Measurements from ENCODE around the gene ATOSB.
A peak's percentile ranks its signal among the peaks of the same experiment; 100 is the strongest.

ATOSB gene

GRCh38 chr9:35112257-35113020, 3.2 kb downstream of the ATOSB start:
- Histone ChIP-seq H3K9ac (ENCODE audit: low read depth, low read length) (no peak overlapping the region), H3K27ac (ENCODE audit: low read depth, low read length) (peak overlapping the region; percentile 9; the same call in 1 of the 2 replicates)
- WGBS, result 79% methylated on average over 3 of the region's 3 CpGs

GRCh38 chr9:35111001-35111933, 4.4 kb downstream of the ATOSB start:
- H3K4me1 ChIP-seq (ENCODE audit: insufficient read depth, low read length), result peaks cover 32% of the 10 kb centered on the region
- peak overlapping the region; percentile 6; the same call in 1 of the 2 replicates for H3K27ac ChIP-seq (ENCODE audit: low read depth, low read length)
- no peaks in the 10 kb centered on the region for H3K9me3 ChIP-seq (ENCODE audit: insufficient read depth, low read depth, low read length)
- H3K4me3 ChIP-seq (ENCODE audit: low read length), result peak overlapping the region; percentile 86
- H3K27me3 ChIP-seq (ENCODE audit: insufficient read depth, low read length), result no peaks in the 10 kb centered on the region
- WGBS, result under 1% methylated on average over 56 of the region's 57 CpGs
- peak overlapping the region; percentile 57 for H3K9ac ChIP-seq (ENCODE audit: low read depth, low read length)
- peaks cover 6% of the 10 kb centered on the region; the same call in 1 of the 2 replicates for H3K36me3 ChIP-seq (ENCODE audit: insufficient read depth, low read length)

More at GRCh38 chr9:35112257-35113020, 3.2 kb downstream of the ATOSB start:
- H3K4me1 ChIP-seq (ENCODE audit: insufficient read depth, low read length), result peaks cover 35% of the 10 kb centered on the region
- no peaks in the 10 kb centered on the region; the same call in 1 of the 2 replicates for H3K36me3 ChIP-seq (ENCODE audit: insufficient read depth, low read length)
- H3K9me3 ChIP-seq (ENCODE audit: insufficient read depth, low read depth, low read length), result no peaks in the 10 kb centered on the region
- peak overlapping the region; percentile 37 for H3K4me3 ChIP-seq (ENCODE audit: low read length)
- no peaks in the 10 kb centered on the region for H3K27me3 ChIP-seq (ENCODE audit: insufficient read depth, low read length)

GRCh38 chr9:35110327-35110761, 5.3 kb downstream of the ATOSB start:
- H3K27ac ChIP-seq (ENCODE audit: low read depth, low read length), result no peak overlapping the region
- 65% methylated on average over 3 of the region's 3 CpGs for WGBS

GRCh38 chr9:35108946-35109575, 6.6 kb downstream of the ATOSB start:
- Histone ChIP-seq H3K4me3 (ENCODE audit: low read length) (no peak overlapping the region), H3K4me1 (ENCODE audit: insufficient read depth, low read length) (peaks cover 26% of the 10 kb centered on the region; the same call in 1 of the 2 replicates), H3K9ac (ENCODE audit: low read depth, low read length) (no peak overlapping the region), H3K27ac (ENCODE audit: low read depth, low read length) (no peak overlapping the region), H3K27me3 (ENCODE audit: insufficient read depth, low read length) (no peaks in the 10 kb centered on the region), H3K36me3 (ENCODE audit: insufficient read depth, low read length) (peaks cover 21% of the 10 kb centered on the region), H3K9me3 (ENCODE audit: insufficient read depth, low read depth, low read length) (no peaks in the 10 kb centered on the region)
- 76% methylated on average over 7 of the region's 8 CpGs for WGBS

More at GRCh38 chr9:35110327-35110761, 5.3 kb downstream of the ATOSB start:
- Histone ChIP-seq H3K27me3 (ENCODE audit: insufficient read depth, low read length) (no peaks in the 10 kb centered on the region), H3K9me3 (ENCODE audit: insufficient read depth, low read depth, low read length) (no peaks in the 10 kb centered on the region), H3K4me1 (ENCODE audit: insufficient read depth, low read length) (peaks cover 32% of the 10 kb centered on the region), H3K9ac (ENCODE audit: low read depth, low read length) (no peak overlapping the region), H3K4me3 (ENCODE audit: low read length) (peak overlapping the region; percentile 86), H3K36me3 (ENCODE audit: insufficient read depth, low read length) (peaks cover 15% of the 10 kb centered on the region)

GRCh38 chr9:35108461-35108860, 7.2 kb downstream of the ATOSB start:
- Histone ChIP-seq H3K4me1 (ENCODE audit: insufficient read depth, low read length) (peaks cover 28% of the 10 kb centered on the region; the same call in 1 of the 2 replicates), H3K27ac (ENCODE audit: low read depth, low read length) (no peak overlapping the region), H3K27me3 (ENCODE audit: insufficient read depth, low read length) (no peaks in the 10 kb centered on the region), H3K4me3 (ENCODE audit: low read length) (no peak overlapping the region), H3K9me3 (ENCODE audit: insufficient read depth, low read depth, low read length) (no peaks in the 10 kb centered on the region), H3K9ac (ENCODE audit: low read depth, low read length) (no peak overlapping the region), H3K36me3 (ENCODE audit: insufficient read depth, low read length) (peaks cover 21% of the 10 kb centered on the region)
- WGBS, result 91% methylated on average over 6 of the region's 6 CpGs

GRCh38 chr9:35107297-35108290, 8.1 kb downstream of the ATOSB start:
- 85% methylated on average over 18 of the region's 18 CpGs for WGBS
- H3K9me3 ChIP-seq (ENCODE audit: insufficient read depth, low read depth, low read length), result no peaks in the 10 kb centered on the region
- peaks cover 26% of the 10 kb centered on the region; the same call in 1 of the 2 replicates for H3K4me1 ChIP-seq (ENCODE audit: insufficient read depth, low read length)
- H3K4me3 ChIP-seq (ENCODE audit: low read length), result no peak overlapping the region
- H3K9ac ChIP-seq (ENCODE audit: low read depth, low read length), result no peak overlapping the region
- peaks cover 21% of the 10 kb centered on the region for H3K36me3 ChIP-seq (ENCODE audit: insufficient read depth, low read length)
- H3K27ac ChIP-seq (ENCODE audit: low read depth, low read length), result no peak overlapping the region
- H3K27me3 ChIP-seq (ENCODE audit: insufficient read depth, low read length), result no peaks in the 10 kb centered on the region

GRCh38 chr9:35106343-35106730, 9.3 kb downstream of the ATOSB start:
- Histone ChIP-seq H3K36me3 (ENCODE audit: insufficient read depth, low read length) (peaks cover 27% of the 10 kb centered on the region), H3K27ac (ENCODE audit: low read depth, low read length) (no peak overlapping the region), H3K4me3 (ENCODE audit: low read length) (no peak overlapping the region), H3K9me3 (ENCODE audit: insufficient read depth, low read depth, low read length) (no peaks in the 10 kb centered on the region), H3K9ac (ENCODE audit: low read depth, low read length) (no peak overlapping the region), H3K27me3 (ENCODE audit: insufficient read depth, low read length) (no peaks in the 10 kb centered on the region), H3K4me1 (ENCODE audit: insufficient read depth, low read length) (peaks cover 24% of the 10 kb centered on the region; the same call in 1 of the 2 replicates)
- WGBS, result 96% methylated on average over 7 of the region's 7 CpGs

GRCh38 chr9:35105571-35106342, 9.9 kb downstream of the ATOSB start:
- WGBS, result 93% methylated on average over 12 of the region's 13 CpGs
- no peaks in the 10 kb centered on the region for H3K27me3 ChIP-seq (ENCODE audit: insufficient read depth, low read length)
- peaks cover 32% of the 10 kb centered on the region for H3K36me3 ChIP-seq (ENCODE audit: insufficient read depth, low read length)

GRCh38 chr9:35105126-35105525, 10.5 kb downstream of the ATOSB start:
- whole genome bisulfite sequencing, result 95% methylated on average over 11 of the region's 12 CpGs
- H3K36me3 ChIP-seq (ENCODE audit: insufficient read depth, low read length), result peaks cover 39% of the 10 kb centered on the region
- H3K27me3 ChIP-seq (ENCODE audit: insufficient read depth, low read length), result no peaks in the 10 kb centered on the region
- no peak overlapping the region for H3K27ac ChIP-seq (ENCODE audit: low read depth, low read length)
- no peak overlapping the region for H3K4me3 ChIP-seq (ENCODE audit: low read length)
- no peaks in the 10 kb centered on the region for H3K9me3 ChIP-seq (ENCODE audit: insufficient read depth, low read depth, low read length)
- no peak overlapping the region for H3K9ac ChIP-seq (ENCODE audit: low read depth, low read length)
- peaks cover 16% of the 10 kb centered on the region; the same call in 1 of the 2 replicates for H3K4me1 ChIP-seq (ENCODE audit: insufficient read depth, low read length)

More at GRCh38 chr9:35105571-35106342, 9.9 kb downstream of the ATOSB start:
- Histone ChIP-seq H3K27ac (ENCODE audit: low read depth, low read length) (no peak overlapping the region), H3K4me3 (ENCODE audit: low read length) (no peak overlapping the region), H3K4me1 (ENCODE audit: insufficient read depth, low read length) (peaks cover 21% of the 10 kb centered on the region; the same call in 1 of the 2 replicates), H3K9me3 (ENCODE audit: insufficient read depth, low read depth, low read length) (no peaks in the 10 kb centered on the region), H3K9ac (ENCODE audit: low read depth, low read length) (no peak overlapping the region)
